Stimulated activated CD8-positive, alpha-beta memory T cell treated with anti-CD3 and anti-CD28 coated beads, Interleukin-15, amount 100 ng/mL, for 24 hours (primary cell): ENCODE results near the gene EPRS1.
"Not testable (repeated sequence)": the region's sequence is repeated elsewhere in the genome, so short reads cannot be mapped to it uniquely, and the experiment has no call there.

ENCODE experiments used
- DNase-seq: peaks from one replicate; pipeline ENCODE4 v3.0.0-alpha.2; 2020; ENCODE audit warnings: low read depth

The EPRS1 gene

DNA sequence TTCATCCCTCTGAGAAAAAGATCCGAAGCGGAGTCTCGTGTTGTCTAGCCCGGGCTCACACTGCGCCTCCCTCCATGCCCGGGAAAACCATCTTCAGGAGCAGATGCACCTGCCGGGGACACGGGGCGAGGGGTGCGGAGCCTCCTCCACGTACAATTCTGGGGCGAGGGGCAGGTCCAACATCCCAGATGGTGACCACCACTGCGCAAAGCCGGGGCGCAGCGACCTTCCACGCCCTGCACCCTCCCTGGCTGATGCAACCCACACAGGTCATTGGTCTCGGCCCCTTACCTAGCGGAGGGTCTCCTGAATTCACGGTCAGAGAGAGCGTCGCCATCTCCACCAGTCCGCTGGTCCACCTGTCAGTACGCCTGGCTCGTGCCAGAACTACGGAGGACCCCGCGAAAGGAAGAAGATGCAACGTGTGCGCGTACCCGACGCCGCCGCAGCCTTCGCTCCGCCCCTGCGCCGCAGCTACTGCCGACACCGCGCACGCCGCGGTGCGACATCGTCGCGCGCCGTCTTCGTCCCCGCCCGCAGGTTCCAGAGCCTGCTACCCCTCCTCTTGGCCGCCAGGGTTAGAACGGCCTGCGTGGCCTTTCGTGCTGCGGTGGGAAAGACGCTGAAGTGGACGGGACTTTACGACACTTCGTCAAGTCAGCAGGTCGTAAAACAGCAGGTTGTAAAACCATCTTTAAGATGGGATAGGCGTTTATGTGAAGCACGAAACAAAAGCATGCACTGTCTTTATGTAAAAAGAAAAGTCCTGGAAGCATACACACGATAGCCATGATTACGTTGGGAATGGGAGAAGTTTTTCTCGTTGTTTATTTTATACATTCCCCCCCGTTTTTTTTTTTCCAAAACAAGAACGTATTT, at the start of gene EPRS1:
EPRS1 (minus strand) TSS at position 454 of the 879 bp plus-strand sequence; CDS start at position 337, 117 bp downstream.
- DNase-seq: peak; percentile 77

DNA sequence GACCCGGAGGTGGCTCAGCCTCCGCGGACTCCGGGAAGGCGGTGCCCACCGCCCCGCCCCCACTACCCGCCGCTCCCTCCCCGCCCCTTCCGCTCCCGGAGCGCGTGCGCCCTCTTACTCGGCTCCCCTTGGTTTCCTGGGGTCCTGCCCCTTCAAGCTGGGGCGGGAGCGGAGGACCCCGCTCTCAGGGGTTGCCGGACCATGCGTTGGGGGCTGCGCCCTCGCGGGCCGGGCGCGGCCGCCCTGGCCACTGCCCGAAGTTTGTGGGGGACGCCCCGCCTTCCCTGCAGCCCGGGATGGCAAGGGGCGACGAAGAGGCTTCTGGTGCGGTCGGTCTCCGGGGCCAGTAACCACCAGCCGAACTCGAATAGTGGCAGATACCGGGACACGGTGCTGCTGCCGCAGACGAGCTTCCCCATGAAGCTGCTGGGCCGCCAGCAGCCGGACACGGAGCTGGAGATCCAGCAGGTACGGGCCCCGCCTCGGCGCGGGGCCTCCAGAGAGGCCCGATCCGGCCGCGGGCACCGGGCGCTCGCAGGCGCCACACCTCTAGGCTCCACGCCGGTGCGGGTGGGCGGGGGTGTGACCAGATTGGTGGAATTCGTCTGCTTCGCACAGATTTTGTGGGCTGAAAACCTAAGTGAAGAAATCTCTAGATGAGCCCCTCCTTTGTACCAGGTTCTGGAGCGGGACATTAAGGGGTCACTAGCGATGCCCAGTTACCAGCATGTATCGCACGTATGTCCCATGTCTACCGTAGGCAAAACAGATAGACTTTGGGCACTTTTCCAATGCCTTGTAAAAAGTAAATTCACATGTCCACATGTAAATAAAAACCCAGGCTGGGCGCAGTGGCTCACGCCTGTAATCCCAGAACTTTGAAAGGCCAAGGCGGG, 48.0 kb upstream of the EPRS1 start, which contains the start of gene IARS2:
IARS2 (plus strand) TSS at position 117 of the 896 bp plus-strand sequence; CDS start at position 202, 85 bp downstream.
- peak; percentile 83 for DNase-seq

DNA sequence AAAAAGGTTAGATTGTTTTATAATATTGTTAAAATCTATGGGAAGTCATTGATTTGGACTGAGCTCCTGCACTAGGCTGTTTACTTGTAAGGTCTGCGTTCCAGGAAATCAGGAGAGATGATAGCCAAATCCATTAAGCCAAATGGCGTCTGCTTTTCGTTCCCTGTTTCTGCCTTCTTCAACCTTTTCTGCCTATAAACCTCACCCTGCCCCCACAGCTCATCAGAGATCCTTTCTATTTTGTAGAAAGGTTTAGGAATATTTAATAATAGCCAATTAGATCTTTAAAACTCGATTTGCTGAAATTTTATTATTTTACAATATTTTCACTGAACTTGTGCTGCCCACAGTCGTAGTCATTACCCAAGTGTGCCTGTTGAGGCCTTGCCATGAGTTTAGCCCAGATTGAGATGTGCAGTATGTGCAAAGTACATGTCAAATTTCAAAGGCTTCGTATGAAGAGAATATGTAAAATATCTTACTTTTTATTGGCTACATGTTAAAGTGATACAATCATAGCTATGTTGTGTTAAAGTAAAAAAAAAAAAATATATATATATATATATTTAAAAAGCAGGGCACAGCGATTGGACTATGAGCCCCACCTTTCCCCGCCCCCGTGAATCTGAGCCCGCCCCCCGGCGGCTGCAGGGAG, 47.2 kb upstream of the EPRS1 start:
- DNase-seq: no peak

DNA sequence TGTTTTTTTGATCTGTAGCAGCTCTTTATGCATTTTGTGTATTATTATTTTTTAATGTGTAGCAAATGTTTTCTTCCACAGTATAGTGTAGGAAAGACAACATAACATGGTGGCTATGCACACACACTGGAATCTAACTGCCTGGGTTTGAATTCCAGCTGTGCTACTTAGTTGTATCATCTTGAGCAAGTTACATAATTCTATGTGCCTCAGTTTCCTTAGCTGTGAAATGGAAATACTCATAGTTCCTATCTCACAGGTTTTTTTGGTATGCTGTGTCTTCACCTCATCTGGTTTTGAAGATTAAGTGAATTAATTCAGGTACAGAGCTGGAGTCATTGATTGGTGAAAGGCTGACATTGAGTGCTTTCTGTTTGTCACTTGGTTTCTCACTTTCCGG, 46.4 kb upstream of the EPRS1 start:
- DNase-seq: no peak

DNA sequence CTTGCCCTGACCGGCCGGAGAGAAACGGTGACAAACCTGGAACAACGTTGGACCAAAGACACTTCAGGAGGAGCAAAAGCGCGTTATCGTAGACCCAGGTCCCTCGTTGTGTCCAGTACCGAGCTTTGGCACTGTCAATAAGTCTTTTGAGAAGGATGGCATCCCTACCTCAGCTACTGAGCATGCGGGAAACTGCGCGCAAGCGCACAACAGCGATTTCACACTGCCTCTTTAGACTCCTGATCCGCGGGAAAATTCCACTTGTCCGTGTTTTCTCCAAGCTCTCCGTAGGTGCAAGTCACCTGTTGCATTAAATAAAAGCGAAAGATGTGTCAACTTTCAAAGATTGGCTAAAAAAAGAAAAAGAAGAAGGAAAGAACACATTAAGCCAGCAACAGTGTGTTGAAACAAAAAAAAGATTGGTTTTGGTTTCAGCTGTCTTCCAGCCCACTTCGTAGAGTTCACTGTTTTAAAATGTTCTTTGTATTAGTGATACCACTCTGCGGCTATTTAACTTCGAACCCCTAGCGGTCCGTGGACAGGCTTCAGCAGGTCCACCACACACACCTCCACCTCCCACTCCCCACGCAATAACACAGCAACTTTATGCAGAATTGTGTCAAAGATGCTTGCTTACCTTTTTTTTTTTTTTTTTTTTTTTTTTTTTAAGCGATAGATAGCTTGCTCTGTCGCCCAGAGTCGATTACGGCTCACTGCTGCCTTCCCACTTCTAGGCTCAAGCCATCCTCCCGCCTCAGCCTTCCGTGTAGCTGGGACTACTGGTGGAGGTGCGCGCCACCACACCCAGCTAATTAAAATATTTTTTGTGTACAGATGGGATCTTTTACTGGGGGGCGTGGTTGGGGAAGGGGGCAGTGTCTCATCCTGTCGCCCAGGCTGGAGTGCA, 43.6 kb upstream of the EPRS1 start, which contains the start of gene BPNT1:
BPNT1 (minus strand) TSS at position 139 of the 907 bp plus-strand sequence. CDS start 9,942 bp downstream, outside the sequence.
- peak; percentile 87 for DNase-seq

GRCh38 chr1:220086261-220086686, 40.0 kb upstream of the EPRS1 start:
- DNase-seq: not testable (repeated sequence)

DNA sequence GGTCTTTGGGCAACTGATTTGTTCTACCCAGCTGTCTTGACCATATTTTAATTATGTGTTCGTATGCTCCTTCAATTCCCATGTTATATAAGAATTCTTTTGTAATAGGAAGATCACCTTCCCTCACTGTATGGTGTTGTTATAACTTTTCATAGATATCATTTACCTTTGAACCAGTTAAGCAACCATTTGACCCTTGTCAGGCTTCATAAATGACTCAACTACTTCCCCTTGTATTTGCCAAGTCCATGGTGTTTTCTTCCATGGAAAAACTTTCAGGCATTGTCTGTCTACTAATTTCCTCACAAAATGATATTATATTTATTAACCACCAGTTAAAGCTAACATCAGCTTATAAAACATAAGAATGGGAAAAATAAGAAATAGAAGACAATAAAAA, 38.2 kb upstream of the EPRS1 start:
- DNase-seq: no peak

- DNase-seq: no peak
Measured at GRCh38 chr1:220077887-220078286, 31.6 kb upstream of the EPRS1 start.

DNA sequence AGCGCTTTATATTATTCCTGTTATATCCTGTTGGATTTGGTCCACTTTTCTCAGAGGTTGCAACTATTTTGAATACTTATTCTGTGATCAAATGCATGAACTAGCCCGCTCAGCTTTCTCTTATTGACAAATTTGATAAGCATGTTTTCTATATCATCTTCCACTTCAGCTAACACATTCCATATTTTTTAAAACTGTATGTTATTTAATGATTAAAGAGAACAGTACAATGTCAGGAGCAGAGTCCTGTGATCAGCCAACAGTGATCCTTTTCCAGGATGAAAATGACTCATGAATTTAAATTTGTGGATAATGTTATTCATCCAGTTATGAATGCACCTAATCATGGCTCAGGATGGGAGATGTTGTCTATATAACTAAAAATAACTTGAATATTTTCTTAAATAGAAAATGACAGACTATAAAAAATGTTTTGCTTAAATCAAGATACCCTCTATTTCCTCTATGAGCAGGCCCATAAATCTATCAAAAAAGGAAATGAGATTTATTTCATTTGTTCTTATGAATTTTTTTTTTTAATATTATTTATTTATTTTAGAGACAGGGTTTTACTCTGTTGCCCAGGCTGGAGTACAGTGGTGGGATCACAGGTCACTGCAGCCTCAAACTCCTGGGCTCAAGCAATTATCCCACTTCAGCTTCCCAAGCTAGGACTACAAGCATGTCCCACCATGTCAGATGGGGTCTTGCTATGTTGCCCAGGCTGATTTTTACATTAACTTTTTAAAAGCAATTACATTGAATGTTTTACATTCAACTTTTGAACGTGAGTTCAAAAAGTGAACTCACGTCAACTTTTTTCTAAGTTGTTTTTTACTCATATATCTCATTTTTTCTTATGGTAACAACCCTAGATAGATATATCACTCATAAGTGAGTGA, 30.8 kb upstream of the EPRS1 start:
- no peak for DNase-seq

DNA sequence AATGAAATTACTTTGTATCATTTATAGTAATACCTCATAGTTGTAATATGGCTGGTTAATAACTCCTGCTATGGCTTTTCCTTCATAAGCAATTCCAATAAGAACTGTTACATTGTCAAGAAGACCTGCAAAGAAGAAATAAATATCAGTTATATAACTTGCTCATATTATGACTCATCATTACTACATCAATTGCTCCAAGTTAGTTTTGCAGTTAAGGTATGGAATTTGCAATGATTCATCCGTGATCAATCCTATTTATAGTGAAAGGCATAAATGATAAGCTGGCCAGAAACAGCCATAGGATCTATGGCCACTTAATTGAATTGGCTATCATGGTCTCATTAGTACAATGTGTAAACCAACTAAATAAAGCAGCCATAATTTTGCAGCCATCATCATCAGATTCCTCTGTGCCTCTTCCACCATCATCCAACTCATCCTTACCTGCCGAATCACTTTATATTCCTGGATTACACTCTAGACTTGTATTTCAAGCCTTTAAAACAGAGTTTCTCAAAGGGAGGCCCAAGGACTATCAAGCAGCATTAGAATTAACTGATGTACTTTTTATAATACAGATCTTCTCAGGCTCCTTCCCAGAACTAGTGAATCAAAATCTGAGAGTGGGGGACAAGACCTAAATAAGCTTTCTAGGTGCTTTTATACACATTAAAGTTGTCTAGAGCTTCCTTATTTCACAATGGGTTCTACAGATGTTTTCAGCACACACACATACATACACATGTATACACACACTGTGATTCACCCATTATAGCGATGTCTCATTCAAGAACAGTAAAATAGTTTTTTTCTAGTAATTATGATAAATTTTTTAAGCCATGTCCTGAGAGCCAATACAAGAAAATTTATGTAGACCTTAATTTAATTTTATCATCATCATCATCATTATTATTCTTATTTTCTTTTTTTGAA, 21.2 kb upstream of the EPRS1 start:
- DNase-seq: no peak

- DNase-seq: no peak
Measured at GRCh38 chr1:220062629-220063028, 16.3 kb upstream of the EPRS1 start.

- DNase-seq: no peak
Measured at GRCh38 chr1:220060876-220061275, 14.6 kb upstream of the EPRS1 start.

- no peak for DNase-seq
Measured at GRCh38 chr1:220056374-220056773, 10.1 kb upstream of the EPRS1 start.

- DNase-seq: no peak
Measured at GRCh38 chr1:220045356-220046051, 801 bp downstream of the EPRS1 start.

- no peak for DNase-seq
Measured at GRCh38 chr1:220044678-220045355, 1.5 kb downstream of the EPRS1 start.

GRCh38 chr1:220043646-220044045, 2.7 kb downstream of the EPRS1 start:
- DNase-seq: no peak

- no peak for DNase-seq
Measured at GRCh38 chr1:220040028-220040596, 6.2 kb downstream of the EPRS1 start.
